ENCODE measurements around the gene RALA.

The RALA gene

GRCh38 chr7:39693812-39694211 is 70.4 kb downstream of the RALA start:
- H3K9ac ChIP-seq, result no peak overlapping the region
- no peak overlapping the region for H2AFZ ChIP-seq (ENCODE audit: low read depth)
- H4K20me1 ChIP-seq (ENCODE audit: insufficient read depth), result no peaks in the 10 kb centered on the region
- TF ChIP-seq, protein P1, sequence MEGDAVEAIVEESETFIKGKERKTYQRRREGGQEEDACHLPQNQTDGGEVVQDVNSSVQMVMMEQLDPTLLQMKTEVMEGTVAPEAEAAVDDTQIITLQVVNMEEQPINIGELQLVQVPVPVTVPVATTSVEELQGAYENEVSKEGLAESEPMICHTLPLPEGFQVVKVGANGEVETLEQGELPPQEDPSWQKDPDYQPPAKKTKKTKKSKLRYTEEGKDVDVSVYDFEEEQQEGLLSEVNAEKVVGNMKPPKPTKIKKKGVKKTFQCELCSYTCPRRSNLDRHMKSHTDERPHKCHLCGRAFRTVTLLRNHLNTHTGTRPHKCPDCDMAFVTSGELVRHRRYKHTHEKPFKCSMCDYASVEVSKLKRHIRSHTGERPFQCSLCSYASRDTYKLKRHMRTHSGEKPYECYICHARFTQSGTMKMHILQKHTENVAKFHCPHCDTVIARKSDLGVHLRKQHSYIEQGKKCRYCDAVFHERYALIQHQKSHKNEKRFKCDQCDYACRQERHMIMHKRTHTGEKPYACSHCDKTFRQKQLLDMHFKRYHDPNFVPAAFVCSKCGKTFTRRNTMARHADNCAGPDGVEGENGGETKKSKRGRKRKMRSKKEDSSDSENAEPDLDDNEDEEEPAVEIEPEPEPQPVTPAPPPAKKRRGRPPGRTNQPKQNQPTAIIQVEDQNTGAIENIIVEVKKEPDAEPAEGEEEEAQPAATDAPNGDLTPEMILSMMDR (conservative IDR thresholded peaks at IDR 0.05; ENCODE audit: low read depth, low read length), result no peak
- H3K36me3 ChIP-seq (ENCODE audit: insufficient read depth), result no peaks in the 10 kb centered on the region
- no peaks in the 10 kb centered on the region for H3K79me2 ChIP-seq (ENCODE audit: insufficient read depth, low read depth)
- H3K27ac ChIP-seq, result no peak overlapping the region
- no peaks in the 10 kb centered on the region for H3K4me1 ChIP-seq (ENCODE audit: low read depth, poor library complexity, severe bottlenecking)
- H3K27me3 ChIP-seq (ENCODE audit: insufficient read depth, low read depth), result no peaks in the 10 kb centered on the region
- no peak overlapping the region for H3K4me3 ChIP-seq (IDR thresholded peaks at IDR 0.05; ENCODE audit: insufficient read depth, low read depth, low read length)
- no peak overlapping the region for H3K4me2 ChIP-seq

DNA sequence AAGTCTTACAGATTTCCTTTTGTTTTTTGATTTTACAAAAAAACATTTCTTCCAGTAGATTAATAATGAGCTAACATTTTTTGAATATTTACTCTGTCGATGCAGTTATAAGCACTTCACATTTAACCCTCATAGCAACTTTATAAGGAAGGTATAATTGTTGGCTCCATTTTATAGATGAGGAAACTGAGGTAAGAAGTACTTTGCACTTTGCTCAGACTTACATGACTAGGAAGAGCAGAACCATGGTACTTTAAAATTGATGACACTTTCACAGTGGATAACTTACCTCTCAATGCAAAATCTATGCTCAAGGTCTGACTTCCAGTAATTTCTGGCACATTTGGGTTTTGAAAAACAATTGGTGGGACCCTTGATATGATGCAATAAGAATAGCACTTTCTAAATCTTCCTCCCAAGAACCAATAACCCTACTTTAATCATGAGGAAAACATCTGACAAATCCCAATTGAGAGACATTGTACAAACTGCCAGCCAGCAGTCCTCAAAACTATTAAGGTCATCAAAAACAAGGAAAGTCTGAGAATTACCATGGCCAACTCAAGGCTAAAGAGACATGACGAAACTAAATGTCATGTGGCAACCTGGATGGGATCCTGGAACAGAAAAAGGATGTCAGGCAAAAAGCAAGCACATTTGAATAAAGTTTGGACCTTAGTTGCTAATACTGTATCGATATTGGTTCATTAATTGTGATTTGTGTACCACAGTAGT is 72.6 kb downstream of the RALA start:
- H3K27ac ChIP-seq, result no peak overlapping the region
- no peak overlapping the region for H2AFZ ChIP-seq (ENCODE audit: low read depth)
- H3K4me1 ChIP-seq (ENCODE audit: low read depth, poor library complexity, severe bottlenecking), result no peaks in the 10 kb centered on the region
- H3K36me3 ChIP-seq (ENCODE audit: insufficient read depth), result no peaks in the 10 kb centered on the region
- no peaks in the 10 kb centered on the region for H3K79me2 ChIP-seq (ENCODE audit: insufficient read depth, low read depth)
- no peaks in the 10 kb centered on the region for H4K20me1 ChIP-seq (ENCODE audit: insufficient read depth)
- H3K4me2 ChIP-seq, result no peak overlapping the region
- TF ChIP-seq, protein P1 (conservative IDR thresholded peaks at IDR 0.05; ENCODE audit: low read depth, low read length), result no peak
- no peaks in the 10 kb centered on the region for H3K27me3 ChIP-seq (ENCODE audit: insufficient read depth, low read depth)
- no peak overlapping the region for H3K4me3 ChIP-seq (IDR thresholded peaks at IDR 0.05; ENCODE audit: insufficient read depth, low read depth, low read length)
- H3K9ac ChIP-seq, result no peak overlapping the region

DNA sequence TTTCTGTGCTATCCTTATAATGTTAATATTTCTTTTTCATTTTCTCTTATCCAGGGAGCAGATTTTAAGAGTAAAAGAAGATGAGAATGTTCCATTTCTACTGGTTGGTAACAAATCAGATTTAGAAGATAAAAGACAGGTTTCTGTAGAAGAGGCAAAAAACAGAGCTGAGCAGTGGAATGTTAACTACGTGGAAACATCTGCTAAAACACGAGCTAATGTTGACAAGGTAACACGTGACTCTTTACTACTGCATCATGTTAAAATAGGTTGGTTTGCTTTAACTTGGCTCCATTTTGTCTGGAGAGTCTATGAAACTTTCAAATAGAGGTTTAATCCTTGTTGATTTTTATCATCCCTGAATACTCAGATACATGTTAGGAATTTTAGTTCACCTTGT is 73.3 kb downstream of the RALA start:
- H2AFZ ChIP-seq (ENCODE audit: low read depth), result no peak overlapping the region
- no peak overlapping the region for H3K27ac ChIP-seq
- no peaks in the 10 kb centered on the region for H3K36me3 ChIP-seq (ENCODE audit: insufficient read depth)
- H3K4me2 ChIP-seq, result no peak overlapping the region
- TF ChIP-seq, protein P1 (conservative IDR thresholded peaks at IDR 0.05; ENCODE audit: low read depth, low read length), result no peak
- H3K27me3 ChIP-seq (ENCODE audit: insufficient read depth, low read depth), result no peaks in the 10 kb centered on the region
- no peak overlapping the region for H3K9ac ChIP-seq
- H4K20me1 ChIP-seq (ENCODE audit: insufficient read depth), result no peaks in the 10 kb centered on the region
- no peaks in the 10 kb centered on the region for H3K79me2 ChIP-seq (ENCODE audit: insufficient read depth, low read depth)
- H3K4me3 ChIP-seq (IDR thresholded peaks at IDR 0.05; ENCODE audit: insufficient read depth, low read depth, low read length), result no peak overlapping the region
- no peaks in the 10 kb centered on the region for H3K4me1 ChIP-seq (ENCODE audit: low read depth, poor library complexity, severe bottlenecking)

DNA sequence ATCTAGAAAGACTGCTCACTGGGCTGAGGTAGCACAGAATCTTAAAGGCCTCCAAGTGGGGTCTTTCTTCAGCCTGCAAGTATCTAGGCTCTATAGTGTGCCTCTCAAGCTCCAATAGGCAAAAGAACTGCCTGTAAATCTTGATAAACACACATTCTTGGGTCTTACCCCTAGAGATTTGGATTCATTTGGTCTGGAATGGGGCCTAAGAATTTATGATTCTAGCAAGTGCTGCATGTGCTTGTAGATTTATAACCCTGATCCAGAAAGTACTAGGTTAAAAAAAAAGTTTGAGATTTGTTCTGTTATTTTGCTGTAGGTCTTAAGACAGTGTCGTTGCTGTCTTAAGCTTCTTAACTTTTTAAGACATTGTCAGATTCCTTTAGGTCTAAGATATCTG is 74.1 kb downstream of the RALA start:
- Histone ChIP-seq H3K4me1 (ENCODE audit: low read depth, poor library complexity, severe bottlenecking) (no peaks in the 10 kb centered on the region), H3K4me3 (IDR thresholded peaks at IDR 0.05; ENCODE audit: insufficient read depth, low read depth, low read length) (no peak overlapping the region), H3K27me3 (ENCODE audit: insufficient read depth, low read depth) (no peaks in the 10 kb centered on the region), H3K4me2 (no peak overlapping the region), H4K20me1 (ENCODE audit: insufficient read depth) (no peaks in the 10 kb centered on the region), H3K27ac (no peak overlapping the region), H3K79me2 (ENCODE audit: insufficient read depth, low read depth) (no peaks in the 10 kb centered on the region), H3K36me3 (ENCODE audit: insufficient read depth) (no peaks in the 10 kb centered on the region), H3K9ac (no peak overlapping the region), H2AFZ (ENCODE audit: low read depth) (no peak overlapping the region)
- TF ChIP-seq, protein P1 (conservative IDR thresholded peaks at IDR 0.05; ENCODE audit: low read depth, low read length), result no peak

All from KMS-11 (cell line).